ENCODE data around the gene SLC27A5. TPM values are rescaled to one million over a fixed set of nuclear protein-coding genes. Genes with fewer than 3 reads are reported as not detected.
"Not testable (repeated sequence)": the region's sequence is repeated elsewhere in the genome, so short reads cannot be mapped to it uniquely, and the experiment has no call there.

The SLC27A5 gene
- total and polyA plus RNA-seq, 2 donors from 2014 or later = 10.8 to 41.5 TPM

GRCh38 chr19:58491393-58491792, 20.4 kb downstream of the SLC27A5 start:
- H3K9ac ChIP-seq (ENCODE audit: low read length in 3 of 3) = no peak overlapping the region
- no peak overlapping the region for H3K27ac ChIP-seq (ENCODE audit: low read depth in 2 of 2, low read length in 2 of 2)
- DNase-seq (no peak), FAIRE-seq (no peak)
- no peaks in the 10 kb centered on the region for H3K27me3 ChIP-seq (ENCODE audit: control insufficient read depth, insufficient read depth, low read length)
- no peaks in the 10 kb centered on the region for H3K36me3 ChIP-seq (ENCODE audit: control insufficient read depth in 2 of 3, insufficient read depth in 3 of 3, low read length in 3 of 3)
- no peaks in the 10 kb centered on the region for H3K9me3 ChIP-seq (ENCODE audit: control insufficient read depth in 2 of 3, insufficient read depth in 1 of 3, low read length in 3 of 3)
- TF ChIP-seq CTCF (IDR thresholded peaks at IDR 0.05; ENCODE audit: borderline replicate concordance, extremely low read depth, insufficient read depth) = no peak
- intact Hi-C loops (cut with DNase I) = no loop called here
- no peaks in the 10 kb centered on the region for H3K4me1 ChIP-seq (ENCODE audit: control insufficient read depth in 2 of 3, insufficient read depth in 2 of 3, low read depth in 1 of 3, low read length in 3 of 3)
- no peak overlapping the region for H3K4me3 ChIP-seq (ENCODE audit: low read length in 3 of 3)

GRCh38 chr19:58484349-58484748, 27.4 kb downstream of the SLC27A5 start:
- H3K27me3 ChIP-seq (ENCODE audit: control insufficient read depth, insufficient read depth, low read length); H3K9me3 ChIP-seq (ENCODE audit: control insufficient read depth in 2 of 3, insufficient read depth in 1 of 3, low read length in 3 of 3); H3K4me3 ChIP-seq (ENCODE audit: low read length in 3 of 3); H3K9ac ChIP-seq (ENCODE audit: low read length in 3 of 3); H3K27ac ChIP-seq (ENCODE audit: low read depth in 2 of 2, low read length in 2 of 2); DNase-seq; H3K4me1 ChIP-seq (ENCODE audit: control insufficient read depth in 2 of 3, insufficient read depth in 2 of 3, low read depth in 1 of 3, low read length in 3 of 3); FAIRE-seq; H3K36me3 ChIP-seq (ENCODE audit: control insufficient read depth in 2 of 3, insufficient read depth in 3 of 3, low read length in 3 of 3); intact Hi-C loops (cut with DNase I): not testable (repeated sequence)

- no peaks in the 10 kb centered on the region for H3K9me3 ChIP-seq (ENCODE audit: control insufficient read depth in 2 of 3, insufficient read depth in 1 of 3, low read length in 3 of 3)
- no peak for DNase-seq
- TF ChIP-seq CTCF (IDR thresholded peaks at IDR 0.05; ENCODE audit: borderline replicate concordance, extremely low read depth, insufficient read depth) = no peak
- no peaks in the 10 kb centered on the region for H3K36me3 ChIP-seq (ENCODE audit: control insufficient read depth in 2 of 3, insufficient read depth in 3 of 3, low read length in 3 of 3)
- no peaks in the 10 kb centered on the region for H3K27me3 ChIP-seq (ENCODE audit: control insufficient read depth, insufficient read depth, low read length)
- H3K4me3 ChIP-seq (ENCODE audit: low read length in 3 of 3) = no peak overlapping the region
- no peaks in the 10 kb centered on the region for H3K4me1 ChIP-seq (ENCODE audit: control insufficient read depth in 2 of 3, insufficient read depth in 2 of 3, low read depth in 1 of 3, low read length in 3 of 3)
- intact Hi-C loops (cut with DNase I) = no loop called here
- H3K27ac ChIP-seq (ENCODE audit: low read depth in 2 of 2, low read length in 2 of 2) = no peak overlapping the region
- H3K9ac ChIP-seq (ENCODE audit: low read length in 3 of 3) = no peak overlapping the region
- FAIRE-seq = no peak
These were observed 28.0 kb downstream of the SLC27A5 start for GRCh38 chr19:58483776-58484175.

- no peak for TF ChIP-seq CTCF (IDR thresholded peaks at IDR 0.05; ENCODE audit: borderline replicate concordance, extremely low read depth, insufficient read depth)
- no peaks in the 10 kb centered on the region for H3K27me3 ChIP-seq (ENCODE audit: control insufficient read depth, insufficient read depth, low read length)
- DNase-seq (peak in 1 of 5 donors; percentile 35), FAIRE-seq (no peak)
- H3K36me3 ChIP-seq (ENCODE audit: control insufficient read depth in 2 of 3, insufficient read depth in 3 of 3, low read length in 3 of 3) = peaks cover 0 to 3% (median 2%) of the 10 kb centered on the region in 3 donors
- H3K4me1 ChIP-seq (ENCODE audit: control insufficient read depth in 2 of 3, insufficient read depth in 2 of 3, low read depth in 1 of 3, low read length in 3 of 3) = no peaks in the 10 kb centered on the region
- H3K4me3 ChIP-seq (ENCODE audit: low read length in 3 of 3) = no peak overlapping the region
- H3K9ac ChIP-seq (ENCODE audit: low read length in 3 of 3) = no peak overlapping the region
- intact Hi-C loops (cut with DNase I) = no loop called here
- H3K9me3 ChIP-seq (ENCODE audit: control insufficient read depth in 2 of 3, insufficient read depth in 1 of 3, low read length in 3 of 3) = no peaks in the 10 kb centered on the region
- H3K27ac ChIP-seq (ENCODE audit: low read depth in 2 of 2, low read length in 2 of 2) = no peak overlapping the region
These were observed 29.4 kb downstream of the SLC27A5 start for GRCh38 chr19:58482372-58482771.

Data from kidney (tissue), 14 donors.